ENCODE data around the gene SMG6. TPM values are rescaled to one million over a fixed set of nuclear protein-coding genes. Genes with fewer than 3 reads are reported as not detected.

Gene SMG6
- total RNA-seq, 1 donor from 2014 or later = 34.7 TPM

GRCh38 chr17:2051061-2051932, 252.3 kb downstream of the SMG6 start:
- peak overlapping the region; percentile 43 for H3K4me3 ChIP-seq (ENCODE audit: low read depth, low read length)
- no peak for DNase-seq (ENCODE audit: low read depth)
- peaks cover 22% of the 10 kb centered on the region for H3K27me3 ChIP-seq (ENCODE audit: control insufficient read depth, insufficient read depth, low read length)
- H3K36me3 ChIP-seq (ENCODE audit: control insufficient read depth, insufficient read depth, low read length) = no peaks in the 10 kb centered on the region
- no peak for TF ChIP-seq CTCF (IDR thresholded peaks at IDR 0.05; ENCODE audit: insufficient read depth, low read length, poor library complexity, severe bottlenecking)

GRCh38 chr17:2050300-2051060, 253.1 kb downstream of the SMG6 start:
- Histone ChIP-seq H3K27me3 (ENCODE audit: control insufficient read depth, insufficient read depth, low read length) (peaks cover 19% of the 10 kb centered on the region), H3K4me3 (ENCODE audit: low read depth, low read length) (peak overlapping the region; percentile 43), H3K36me3 (ENCODE audit: control insufficient read depth, insufficient read depth, low read length) (no peaks in the 10 kb centered on the region)
- TF ChIP-seq CTCF (IDR thresholded peaks at IDR 0.05; ENCODE audit: insufficient read depth, low read length, poor library complexity, severe bottlenecking) = no peak
- DNase-seq (ENCODE audit: low read depth) = no peak

GRCh38 chr17:2049333-2050299, 254.0 kb downstream of the SMG6 start:
- no peak for DNase-seq (ENCODE audit: low read depth)
- no peaks in the 10 kb centered on the region for H3K36me3 ChIP-seq (ENCODE audit: control insufficient read depth, insufficient read depth, low read length)
- no peak for TF ChIP-seq CTCF (IDR thresholded peaks at IDR 0.05; ENCODE audit: insufficient read depth, low read length, poor library complexity, severe bottlenecking)
- peak overlapping the region; percentile 58 for H3K4me3 ChIP-seq (ENCODE audit: low read depth, low read length)
- H3K27me3 ChIP-seq (ENCODE audit: control insufficient read depth, insufficient read depth, low read length) = peaks cover 19% of the 10 kb centered on the region

GRCh38 chr17:2048805-2049204, 254.8 kb downstream of the SMG6 start:
- peaks cover 19% of the 10 kb centered on the region for H3K27me3 ChIP-seq (ENCODE audit: control insufficient read depth, insufficient read depth, low read length)
- DNase-seq (ENCODE audit: low read depth) = no peak
- no peak for TF ChIP-seq CTCF (IDR thresholded peaks at IDR 0.05; ENCODE audit: insufficient read depth, low read length, poor library complexity, severe bottlenecking)
- H3K36me3 ChIP-seq (ENCODE audit: control insufficient read depth, insufficient read depth, low read length) = peaks cover 2% of the 10 kb centered on the region
- H3K4me3 ChIP-seq (ENCODE audit: low read depth, low read length) = peak overlapping the region; percentile 58

- H3K27me3 ChIP-seq (ENCODE audit: control insufficient read depth, insufficient read depth, low read length) = peaks cover 16% of the 10 kb centered on the region
Measured at GRCh38 chr17:2047590-2047989, 256.0 kb downstream of the SMG6 start.

More at GRCh38 chr17:2047590-2047989, 256.0 kb downstream of the SMG6 start:
- no peak for DNase-seq (ENCODE audit: low read depth)
- TF ChIP-seq CTCF (IDR thresholded peaks at IDR 0.05; ENCODE audit: insufficient read depth, low read length, poor library complexity, severe bottlenecking) = no peak
- no peak overlapping the region for H3K4me3 ChIP-seq (ENCODE audit: low read depth, low read length)
- peaks cover 2% of the 10 kb centered on the region for H3K36me3 ChIP-seq (ENCODE audit: control insufficient read depth, insufficient read depth, low read length)

Data from kidney epithelial cell (primary cell).